Trophoblast cell (in vitro differentiated cells and primary cell): Measurements from ENCODE around the gene SLC45A3.

Experiments used
- DNase-seq, 2 donors: peaks; one replicate each; pipeline ENCODE4 v3.0.0-alpha.2; 2016
- H2AFZ ChIP-seq: 2 replicates; pipeline ENCODE4 v1.6.1; 2013; ENCODE audit warnings: low read length, moderate library complexity, mild to moderate bottlenecking; ENCODE audit not compliant: insufficient read depth, poor library complexity
- H2AK5ac ChIP-seq: 2 replicates; pipeline ENCODE4 v1.6.1; 2013; ENCODE audit warnings: mild to moderate bottlenecking, low read length
- H2BK120ac ChIP-seq: 2 replicates; pipeline ENCODE4 v1.6.1; 2013; ENCODE audit warnings: low read length, mild to moderate bottlenecking, moderate library complexity; ENCODE audit not compliant: insufficient read depth, poor library complexity
- H2BK12ac ChIP-seq: 2 replicates; pipeline ENCODE4 v1.6.1; 2013; ENCODE audit warnings: mild to moderate bottlenecking, low read length, moderate library complexity
- H2BK5ac ChIP-seq: 2 replicates; pipeline ENCODE4 v1.6.1; 2013; ENCODE audit warnings: low read length, low read depth, moderate library complexity, mild to moderate bottlenecking; ENCODE audit not compliant: poor library complexity
- H3K14ac ChIP-seq: 2 replicates; pipeline ENCODE4 v1.6.1; 2013; ENCODE audit warnings: mild to moderate bottlenecking, low read length
- H3K18ac ChIP-seq: 2 replicates; pipeline ENCODE4 v1.6.1; 2013; ENCODE audit warnings: mild to moderate bottlenecking, low read length
- H3K23ac ChIP-seq: 2 replicates; pipeline ENCODE4 v1.6.1; 2013; ENCODE audit warnings: low read length
- H3K27ac ChIP-seq: 2 replicates; pipeline ENCODE4 v1.5.1; 2013; ENCODE audit warnings: low read depth, mild to moderate bottlenecking, inconsistent platforms, low read length, moderate library complexity
- H3K27me3 ChIP-seq: 2 replicates; pipeline ENCODE4 v1.6.1; 2013; ENCODE audit warnings: inconsistent platforms, mild to moderate bottlenecking, low read length, moderate library complexity; ENCODE audit not compliant: insufficient read depth
- H3K36me3 ChIP-seq, 2 experiments: 1 replicate in 1 of 2; 2 replicates in 1 of 2; pipeline ENCODE4 v1.6.1; 2013; ENCODE audit warnings: low read length in 2 of 2, mild to moderate bottlenecking in 2 of 2, moderate library complexity in 1 of 2; ENCODE audit not compliant: insufficient read depth in 2 of 2, control insufficient read depth in 1 of 2
- H3K4ac ChIP-seq: 2 replicates; pipeline ENCODE4 v1.6.1; 2013; ENCODE audit warnings: low read depth, mild to moderate bottlenecking, low read length, moderate library complexity
- H3K4me1 ChIP-seq, 2 experiments: 1 replicate in 1 of 2; 2 replicates in 1 of 2; pipeline ENCODE4 v1.6.1; 2013; ENCODE audit warnings: low read length in 2 of 2, mild to moderate bottlenecking in 2 of 2, moderate library complexity in 1 of 2; ENCODE audit not compliant: insufficient read depth in 2 of 2, control insufficient read depth in 1 of 2
- H3K4me2 ChIP-seq: 2 replicates; pipeline ENCODE4 v1.6.1; 2013; ENCODE audit warnings: inconsistent platforms, mild to moderate bottlenecking, low read length, moderate library complexity
- H3K4me3 ChIP-seq: 2 replicates; pipeline ENCODE4 v1.5.1; 2013; ENCODE audit warnings: mild to moderate bottlenecking, low read depth, low read length, inconsistent platforms
- H3K79me1 ChIP-seq: one replicate; pipeline ENCODE4 v1.6.1; 2013; ENCODE audit warnings: low read length
- H3K79me2 ChIP-seq: 2 replicates; pipeline ENCODE4 v1.6.1; 2013; ENCODE audit warnings: low read length, mild to moderate bottlenecking; ENCODE audit not compliant: control insufficient read depth, insufficient read depth, poor library complexity
- H3K9ac ChIP-seq: 2 replicates; pipeline ENCODE4 v1.6.1; 2013; ENCODE audit warnings: mild to moderate bottlenecking, low read length
- H3K9me3 ChIP-seq: 2 replicates; pipeline ENCODE4 v1.6.1; 2013; ENCODE audit warnings: low read depth, mild to moderate bottlenecking, control low read depth, inconsistent platforms, low read length; ENCODE audit not compliant: insufficient read depth
- H4K12ac ChIP-seq: 2 replicates; pipeline ENCODE4 v1.6.1; 2013; ENCODE audit warnings: low read depth, mild to moderate bottlenecking, low read length, moderate library complexity
- H4K8ac ChIP-seq: 2 replicates; pipeline ENCODE4 v1.6.1; 2013; ENCODE audit warnings: low read depth, mild to moderate bottlenecking, low read length, moderate library complexity
- H4K91ac ChIP-seq: one replicate; pipeline ENCODE4 v1.6.1; 2013; ENCODE audit warnings: low read depth, mild to moderate bottlenecking, low read length, moderate library complexity
- WGBS: extraction: QIAGEN DNeasy Blood & Tissue Kit; methylation state at CpG from one replicate; pipeline ENCODE4 v1.1.7; 2013; ENCODE audit warnings: missing lambda C conversion rate; ENCODE audit not compliant: insufficient read length, insufficient coverage; ENCODE audit errors: extremely low coverage; 5-methylcytosine and 5-hydroxymethylcytosine counted together

The SLC45A3 gene

GRCh38 chr1:205615789-205616188 is 64.5 kb downstream of the SLC45A3 start:
- Histone ChIP-seq H3K27ac (no peak overlapping the region), H4K8ac (no peak overlapping the region), H4K12ac (no peak overlapping the region), H2AFZ (no peak overlapping the region), H3K18ac (no peak overlapping the region), H3K79me1 (no peaks in the 10 kb centered on the region), H3K9me3 (no peaks in the 10 kb centered on the region), H3K9ac (no peak overlapping the region), H3K36me3 (peaks cover 14 to 17% of the 10 kb centered on the region in 2 experiments), H3K79me2 (no peaks in the 10 kb centered on the region), H3K4ac (no peak overlapping the region), H2BK12ac (no peak overlapping the region), H4K91ac (no peak overlapping the region), H3K27me3 (no peaks in the 10 kb centered on the region), H2BK5ac (no peak overlapping the region), H3K14ac (no peak overlapping the region), H2AK5ac (no peak overlapping the region), H2BK120ac (no peak overlapping the region), H3K4me1 (peaks cover 0 to 4% of the 10 kb centered on the region in 2 experiments), H3K4me2 (no peak overlapping the region), H3K4me3 (no peak overlapping the region), H3K23ac (no peak overlapping the region)
- no peak for DNase-seq
- no CpG with 5 or more reads among the region's 1 CpG for WGBS

GRCh38 chr1:205613854-205614412 is 66.4 kb downstream of the SLC45A3 start:
- Histone ChIP-seq H3K9me3 (no peaks in the 10 kb centered on the region), H3K36me3 (peaks cover 9% of the 10 kb centered on the region in 2 experiments), H2BK5ac (no peak overlapping the region), H3K4me3 (no peak overlapping the region), H3K14ac (no peak overlapping the region), H3K4me1 (peaks cover 0 to 7% of the 10 kb centered on the region in 2 experiments), H3K18ac (no peak overlapping the region), H2AK5ac (no peak overlapping the region), H3K79me1 (no peaks in the 10 kb centered on the region), H4K8ac (no peak overlapping the region), H3K4ac (no peak overlapping the region), H4K91ac (no peak overlapping the region), H2BK120ac (no peak overlapping the region), H3K79me2 (no peaks in the 10 kb centered on the region), H4K12ac (no peak overlapping the region), H2AFZ (no peak overlapping the region), H3K9ac (no peak overlapping the region), H3K23ac (no peak overlapping the region), H3K4me2 (no peak overlapping the region), H3K27me3 (no peaks in the 10 kb centered on the region), H2BK12ac (no peak overlapping the region), H3K27ac (no peak overlapping the region)
- no peak for DNase-seq
- WGBS, result no CpG with 5 or more reads among the region's 2 CpGs

- Histone ChIP-seq H4K91ac (no peak overlapping the region), H2AFZ (no peak overlapping the region), H3K23ac (no peak overlapping the region), H3K4me2 (no peak overlapping the region), H3K18ac (no peak overlapping the region), H2AK5ac (no peak overlapping the region), H2BK12ac (no peak overlapping the region), H3K4me3 (no peak overlapping the region), H3K27ac (no peak overlapping the region), H3K14ac (no peak overlapping the region), H3K4me1 (peaks cover 0 to 7% of the 10 kb centered on the region in 2 experiments), H3K4ac (no peak overlapping the region), H3K9me3 (no peaks in the 10 kb centered on the region), H3K79me2 (no peaks in the 10 kb centered on the region), H2BK5ac (no peak overlapping the region), H3K36me3 (peaks cover 0 to 4% of the 10 kb centered on the region in 2 experiments), H3K79me1 (no peaks in the 10 kb centered on the region), H3K9ac (no peak overlapping the region), H4K8ac (no peak overlapping the region), H3K27me3 (no peaks in the 10 kb centered on the region), H4K12ac (no peak overlapping the region), H2BK120ac (no peak overlapping the region)
- no CpG with 5 or more reads among the region's 1 CpG for WGBS
- peak; percentile 86 to 93 for DNase-seq
These were observed 67.8 kb downstream of the SLC45A3 start for GRCh38 chr1:205612556-205612955.

GRCh38 chr1:205612104-205612503 is 68.2 kb downstream of the SLC45A3 start:
- H2AK5ac ChIP-seq, result no peak overlapping the region
- H4K12ac ChIP-seq, result no peak overlapping the region
- H3K18ac ChIP-seq, result no peak overlapping the region
- H3K79me1 ChIP-seq, result no peaks in the 10 kb centered on the region
- H3K27me3 ChIP-seq, result no peaks in the 10 kb centered on the region
- WGBS, result no CpG with 5 or more reads among the region's 3 CpGs
- H3K9ac ChIP-seq, result no peak overlapping the region
- no peak overlapping the region for H2BK5ac ChIP-seq
- no peak overlapping the region for H3K14ac ChIP-seq
- DNase-seq, result no peak
- H3K27ac ChIP-seq, result no peak overlapping the region
- H3K9me3 ChIP-seq, result no peaks in the 10 kb centered on the region
- no peak overlapping the region for H3K4ac ChIP-seq
- H3K36me3 ChIP-seq, result peaks cover 0 to 4% of the 10 kb centered on the region in 2 experiments
- no peak overlapping the region for H2AFZ ChIP-seq
- H4K8ac ChIP-seq, result no peak overlapping the region
- no peak overlapping the region for H3K23ac ChIP-seq
- H3K4me2 ChIP-seq, result no peak overlapping the region
- no peak overlapping the region for H3K4me3 ChIP-seq
- peaks cover 0 to 7% of the 10 kb centered on the region in 2 experiments for H3K4me1 ChIP-seq
- H2BK12ac ChIP-seq, result no peak overlapping the region
- H2BK120ac ChIP-seq, result no peak overlapping the region
- no peaks in the 10 kb centered on the region for H3K79me2 ChIP-seq
- no peak overlapping the region for H4K91ac ChIP-seq
